Measurements from ENCODE around the gene PTPN23. TPM values are rescaled to one million over a fixed set of nuclear protein-coding genes. Genes with fewer than 3 reads are reported as not detected.

PTPN23 gene
- total and polyA plus RNA-seq, 9 of the 15 experiments (the other 6 are each of a cell fraction or from before 2014, with no cell fraction given), result 0.41 to 58.7 (median 7.2) TPM

DNA sequence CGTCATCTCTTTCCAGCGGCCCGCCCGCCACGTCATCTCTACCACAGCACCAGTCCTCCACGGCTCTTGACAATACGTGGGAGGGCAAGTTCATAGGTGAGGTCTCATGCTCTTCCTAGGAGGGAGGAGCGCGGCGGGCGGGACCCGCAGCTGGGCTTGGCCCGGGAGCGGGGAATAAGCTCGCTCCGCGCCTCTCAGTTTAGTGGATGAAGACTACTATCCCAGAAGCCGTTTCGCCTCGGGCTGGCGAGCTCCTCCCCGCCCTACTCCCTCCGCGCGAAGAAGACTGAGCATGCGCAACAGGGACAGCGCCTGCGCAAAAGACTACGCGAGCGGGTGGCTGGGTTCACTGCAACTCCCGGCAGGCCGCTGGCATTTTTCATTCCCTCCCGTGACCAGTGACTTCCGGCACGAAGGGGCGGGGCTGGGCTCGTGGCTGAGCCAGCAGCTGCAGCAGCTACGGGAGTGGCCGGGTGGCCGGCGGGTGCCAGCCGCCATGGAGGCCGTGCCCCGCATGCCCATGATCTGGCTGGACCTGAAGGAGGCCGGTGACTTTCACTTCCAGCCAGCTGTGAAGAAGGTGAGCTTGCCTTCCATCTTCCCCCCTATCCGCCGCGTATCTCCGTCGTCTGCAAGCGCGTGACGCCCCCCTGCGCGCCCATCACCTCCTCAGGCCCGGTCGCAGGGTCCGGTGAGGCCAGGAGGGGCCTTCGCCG, at the start of gene PTPN23 (continued):
- TF ChIP-seq SP2 (IDR thresholded peaks at IDR 0.05; ENCODE audit: extremely low read depth, low read depth, low read length, poor library complexity, severe bottlenecking), result no peak
- no peak for TF ChIP-seq PREB (CRISPR knock-in tag; IDR thresholded peaks at IDR 0.05)
- TF ChIP-seq ZNF511 (CRISPR knock-in tag; IDR thresholded peaks at IDR 0.05), result peak; percentile 91; the same call in 1 of the 2 replicates
- no peak for TF ChIP-seq HMG20B (CRISPR knock-in tag; IDR thresholded peaks at IDR 0.05)
- TF ChIP-seq RAD51 (IDR thresholded peaks at IDR 0.05; ENCODE audit: borderline replicate concordance, low read depth), result peak; percentile 87
- peak; percentile 56 for TF ChIP-seq RBBP5 (IDR thresholded peaks at IDR 0.05; ENCODE audit: borderline replicate concordance, insufficient read depth, low read length, poor library complexity, severe bottlenecking)
- TF ChIP-seq CREM (IDR thresholded peaks at IDR 0.05; ENCODE audit: low read depth), result peak; percentile 95
- no peak for TF ChIP-seq KLF10 (CRISPR knock-in tag; IDR thresholded peaks at IDR 0.05)
- peak; percentile 39 for TF ChIP-seq SMAD4 (CRISPR knock-in tag; conservative IDR thresholded peaks at IDR 0.05)
- no peak for TF ChIP-seq IFI16 (CRISPR knock-in tag; IDR thresholded peaks at IDR 0.05)
- TF ChIP-seq, protein P1, sequence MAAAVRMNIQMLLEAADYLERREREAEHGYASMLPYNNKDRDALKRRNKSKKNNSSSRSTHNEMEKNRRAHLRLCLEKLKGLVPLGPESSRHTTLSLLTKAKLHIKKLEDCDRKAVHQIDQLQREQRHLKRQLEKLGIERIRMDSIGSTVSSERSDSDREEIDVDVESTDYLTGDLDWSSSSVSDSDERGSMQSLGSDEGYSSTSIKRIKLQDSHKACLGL (CRISPR knock-in tag; IDR thresholded peaks at IDR 0.05; ENCODE audit: borderline replicate concordance, poor library complexity, severe bottlenecking), result peak; percentile 82
- TF ChIP-seq TARDBP (IDR thresholded peaks at IDR 0.05), result peak; percentile 14
- TF ChIP-seq HMG20A (CRISPR knock-in tag; conservative IDR thresholded peaks at IDR 0.05), result no peak
- TF ChIP-seq, protein P2, sequence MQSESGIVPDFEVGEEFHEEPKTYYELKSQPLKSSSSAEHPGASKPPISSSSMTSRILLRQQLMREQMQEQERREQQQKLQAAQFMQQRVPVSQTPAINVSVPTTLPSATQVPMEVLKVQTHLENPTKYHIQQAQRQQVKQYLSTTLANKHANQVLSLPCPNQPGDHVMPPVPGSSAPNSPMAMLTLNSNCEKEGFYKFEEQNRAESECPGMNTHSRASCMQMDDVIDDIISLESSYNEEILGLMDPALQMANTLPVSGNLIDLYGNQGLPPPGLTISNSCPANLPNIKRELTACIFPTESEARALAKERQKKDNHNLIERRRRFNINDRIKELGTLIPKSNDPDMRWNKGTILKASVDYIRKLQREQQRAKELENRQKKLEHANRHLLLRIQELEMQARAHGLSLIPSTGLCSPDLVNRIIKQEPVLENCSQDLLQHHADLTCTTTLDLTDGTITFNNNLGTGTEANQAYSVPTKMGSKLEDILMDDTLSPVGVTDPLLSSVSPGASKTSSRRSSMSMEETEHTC (IDR thresholded peaks at IDR 0.05), result peak; percentile 99
- TF ChIP-seq PYGO2 (tag; IDR thresholded peaks at IDR 0.05), result no peak
- no peak for TF ChIP-seq GTF2B (IDR thresholded peaks at IDR 0.05; ENCODE audit: extremely low read depth, insufficient read length)
- peak; percentile 55 for TF ChIP-seq FIP1L1 (IDR thresholded peaks at IDR 0.05; ENCODE audit: low read depth, low read length, poor library complexity, severe bottlenecking)
- TF ChIP-seq RBFOX2 (IDR thresholded peaks at IDR 0.05; ENCODE audit: low read depth, low read length), result peak; percentile 97
- peak; percentile 93 for TF ChIP-seq MXI1 (IDR thresholded peaks at IDR 0.05; ENCODE audit: low read depth, low read length)
- peak; percentile 58 for TF ChIP-seq JUNB (CRISPR knock-in tag; conservative IDR thresholded peaks at IDR 0.05)
- peak in 1 of 2 experiments; percentile 62; a peak in 2 of 4 replicates for TF ChIP-seq TRIM24 (IDR thresholded peaks at IDR 0.05)
- peak; percentile 92 for TF ChIP-seq POLR2A (conservative IDR thresholded peaks at IDR 0.05)
